NOMO-1 treated with DMSO at 0.1 percent for 48 hours (cell line): ENCODE measurements around the gene CDK8.

Experiments used
- DNase-seq: peaks from one replicate; lab custom pipeline; 2025; ENCODE audit not compliant: unreplicated experiment; lab: John Stamatoyannopoulos, UW

The CDK8 gene

DNA sequence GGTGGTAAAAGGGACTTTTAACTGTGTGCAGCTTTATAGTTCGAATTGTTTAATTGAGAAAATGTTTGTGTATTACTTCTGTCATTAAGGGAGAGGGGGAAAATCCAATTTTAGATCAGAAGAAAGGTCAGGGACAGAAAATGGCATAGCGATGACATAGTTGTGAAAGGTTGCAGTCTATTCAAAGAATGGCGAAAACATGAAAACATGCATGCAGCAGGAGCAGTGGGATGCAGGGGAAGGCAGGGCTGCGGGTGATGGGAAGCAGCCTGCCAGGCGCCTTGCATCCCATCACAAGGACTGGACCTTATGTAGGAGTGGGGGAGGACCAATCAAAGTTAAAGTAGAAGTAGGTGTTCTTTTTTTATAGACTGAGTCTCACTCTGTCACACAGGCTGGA, 125.9 kb downstream of the CDK8 start:
- DNase-seq, result no peak

GRCh38 chr13:26380930-26381329, 127.0 kb downstream of the CDK8 start:
- no peak for DNase-seq

- no peak for DNase-seq
Measured at GRCh38 chr13:26382366-26382765, 128.4 kb downstream of the CDK8 start.

DNA sequence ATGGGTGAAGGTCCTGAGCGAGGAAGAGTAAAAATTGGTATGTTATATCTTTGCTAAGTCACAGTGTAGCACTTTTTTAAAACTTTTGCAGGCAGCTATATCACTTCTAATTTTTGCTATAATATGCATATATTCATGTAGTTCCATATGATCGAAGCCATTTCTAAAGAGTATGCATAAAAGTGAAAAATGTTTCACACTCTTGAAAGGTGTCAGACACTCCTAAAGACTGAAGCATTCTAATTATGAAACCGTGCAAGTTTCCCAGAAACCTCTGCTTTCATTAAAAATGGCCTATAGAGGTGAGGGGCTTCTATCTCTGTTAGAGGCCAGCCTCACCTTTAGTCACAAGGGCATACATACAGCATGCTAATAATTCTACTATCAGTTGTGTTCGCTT, 128.9 kb downstream of the CDK8 start:
- DNase-seq, result no peak

GRCh38 chr13:26384587-26384986, 130.7 kb downstream of the CDK8 start:
- DNase-seq, result no peak

DNA sequence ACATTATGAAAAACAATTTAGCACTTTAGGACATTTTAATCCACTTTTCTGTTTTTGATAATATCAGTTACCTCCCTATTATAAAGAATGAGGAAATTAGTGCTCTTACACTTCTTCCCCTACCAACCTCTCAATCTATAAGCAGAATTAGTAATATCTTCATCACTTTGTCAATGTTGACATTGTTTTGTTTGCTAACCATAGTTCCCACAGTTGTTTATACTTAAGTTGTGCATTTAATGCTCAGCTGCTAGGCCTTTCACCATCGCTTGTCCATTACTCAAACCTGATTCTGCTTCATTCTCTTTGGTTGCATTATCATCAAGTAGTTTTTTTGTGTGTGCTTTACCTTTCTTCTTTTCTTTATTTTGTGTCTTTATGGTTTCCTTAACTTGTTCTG, 132.1 kb downstream of the CDK8 start:
- DNase-seq, result no peak

GRCh38 chr13:26390203-26390602, 136.3 kb downstream of the CDK8 start:
- no peak for DNase-seq

DNA sequence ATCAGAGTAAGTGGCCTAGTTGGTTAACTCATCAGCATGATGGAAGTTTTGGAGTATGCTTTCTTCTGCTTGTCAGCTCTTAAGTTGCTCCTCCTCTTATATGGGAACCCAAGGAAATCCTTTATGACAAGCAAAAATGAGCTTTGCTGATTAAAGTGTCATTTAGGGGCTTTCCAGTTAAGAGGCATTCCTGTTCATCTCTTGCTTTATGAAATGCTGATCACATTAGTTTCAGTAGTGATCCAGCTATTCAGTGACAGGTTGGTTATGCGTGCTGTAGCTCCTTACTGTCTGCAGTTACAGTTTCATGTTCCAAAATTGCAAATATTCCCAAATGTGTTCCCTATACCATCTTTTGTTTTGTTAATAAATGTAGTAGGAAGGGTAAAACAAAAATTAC, 146.6 kb downstream of the CDK8 start:
- no peak for DNase-seq

DNA sequence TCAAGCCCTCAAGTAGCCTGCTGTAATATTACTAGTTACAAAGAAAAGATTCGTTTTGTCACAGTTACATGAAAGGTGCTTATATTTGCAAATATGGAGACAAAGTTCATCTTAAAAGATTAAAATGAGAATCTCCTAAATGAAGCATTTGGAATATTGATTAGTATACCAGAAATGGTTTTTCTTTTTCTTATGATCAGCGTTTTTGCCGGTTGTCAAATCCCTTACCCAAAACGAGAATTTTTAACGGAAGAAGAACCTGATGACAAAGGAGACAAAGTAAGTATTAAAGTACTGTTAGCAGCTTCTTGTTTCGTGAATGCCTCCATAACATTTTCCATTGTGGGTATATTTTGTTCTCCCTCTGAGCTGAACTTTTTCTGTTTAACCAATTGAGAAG, 147.1 kb downstream of the CDK8 start:
- DNase-seq, result no peak

- no peak for DNase-seq
Measured at GRCh38 chr13:26401578-26402021, 147.7 kb downstream of the CDK8 start.

GRCh38 chr13:26406791-26407190, 152.9 kb downstream of the CDK8 start:
- no peak for DNase-seq

GRCh38 chr13:26411206-26411605, 157.3 kb downstream of the CDK8 start:
- DNase-seq, result no peak

DNA sequence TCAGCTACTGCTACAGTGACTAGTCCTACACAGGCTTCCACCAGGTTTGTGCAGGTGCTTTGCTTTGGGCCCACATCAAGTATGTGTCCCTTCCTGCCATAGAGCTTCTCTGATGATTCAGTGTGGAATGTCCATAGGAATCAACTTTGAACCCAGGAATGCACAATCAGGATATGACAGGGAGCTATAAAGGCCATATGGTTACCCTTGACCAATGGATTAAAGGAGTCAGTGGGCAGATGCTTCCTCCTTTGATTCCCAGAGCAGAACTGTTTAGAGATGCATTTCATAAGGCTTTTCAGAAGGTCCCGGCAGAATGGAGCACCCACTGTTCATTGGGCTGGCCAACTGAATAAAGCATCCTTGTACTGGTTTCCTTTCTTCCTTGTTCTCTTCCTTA, 158.3 kb downstream of the CDK8 start:
- no peak for DNase-seq

DNA sequence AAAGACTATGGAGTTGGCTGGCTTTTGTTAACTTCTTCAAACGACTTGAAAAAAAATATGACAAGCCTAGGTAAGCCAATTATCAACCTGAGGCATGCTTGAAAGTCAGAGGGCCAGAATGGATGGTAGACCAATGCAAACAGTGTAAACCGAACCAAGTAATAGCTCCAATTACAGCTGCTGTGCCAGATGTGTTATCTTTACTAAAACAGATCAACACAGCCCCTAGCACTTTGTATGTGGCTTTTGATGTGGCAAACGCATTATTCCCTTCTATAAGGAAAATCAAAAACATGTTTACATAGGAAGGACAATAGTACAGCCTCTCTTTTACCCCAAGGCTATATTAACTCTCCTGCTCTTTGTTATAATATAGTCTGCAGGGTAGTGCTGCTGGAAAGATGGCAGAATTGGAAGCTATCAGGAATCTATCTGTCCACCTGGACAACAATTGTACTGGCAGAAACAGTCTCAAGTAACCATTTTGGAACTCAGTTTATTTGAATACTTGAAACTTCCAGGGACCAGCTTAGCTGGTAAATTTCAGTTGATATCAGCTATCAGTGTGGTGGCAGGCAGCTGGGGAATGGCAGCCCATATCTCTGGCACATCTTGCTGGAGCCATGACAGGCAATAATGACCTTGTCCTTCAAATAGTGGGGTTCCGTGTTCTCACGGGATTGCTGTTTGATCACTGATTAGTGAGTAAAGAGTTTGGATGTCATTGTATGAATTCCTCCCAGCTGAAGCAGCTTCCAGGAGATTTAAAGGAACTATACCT, 159.2 kb downstream of the CDK8 start:
- no peak for DNase-seq

DNA sequence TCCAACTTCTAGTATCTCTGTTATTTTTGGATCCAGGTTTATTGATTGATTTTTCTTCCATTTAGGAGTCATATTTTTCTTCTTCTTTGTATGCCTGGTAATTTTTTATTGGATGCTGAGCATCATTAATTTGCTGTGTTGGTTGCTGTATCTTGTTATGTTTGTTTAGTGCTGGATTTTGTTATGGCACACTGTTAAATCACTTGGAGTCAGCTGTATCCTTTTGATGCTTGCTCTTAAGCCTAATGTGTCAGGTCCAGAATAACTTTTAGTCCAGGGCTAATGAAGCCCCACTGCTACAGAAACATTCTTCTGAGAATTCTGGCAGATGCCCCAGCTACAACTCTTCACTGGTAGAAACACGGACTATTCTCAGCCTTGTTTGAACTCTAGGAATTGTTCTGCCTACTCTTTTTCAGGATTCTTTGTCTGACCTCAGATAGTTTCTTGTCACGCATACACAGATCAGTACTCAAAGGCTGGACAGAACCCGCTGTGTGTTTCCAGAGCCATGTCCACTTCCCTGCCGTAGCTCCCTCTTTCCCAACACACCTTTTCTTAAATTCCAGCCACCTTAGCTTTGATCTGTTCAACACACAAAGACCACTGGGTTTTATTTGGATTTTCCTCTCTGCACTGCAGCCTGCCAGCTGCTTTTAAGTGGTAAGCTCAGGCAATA, 166.5 kb downstream of the CDK8 start:
- no peak for DNase-seq

DNA sequence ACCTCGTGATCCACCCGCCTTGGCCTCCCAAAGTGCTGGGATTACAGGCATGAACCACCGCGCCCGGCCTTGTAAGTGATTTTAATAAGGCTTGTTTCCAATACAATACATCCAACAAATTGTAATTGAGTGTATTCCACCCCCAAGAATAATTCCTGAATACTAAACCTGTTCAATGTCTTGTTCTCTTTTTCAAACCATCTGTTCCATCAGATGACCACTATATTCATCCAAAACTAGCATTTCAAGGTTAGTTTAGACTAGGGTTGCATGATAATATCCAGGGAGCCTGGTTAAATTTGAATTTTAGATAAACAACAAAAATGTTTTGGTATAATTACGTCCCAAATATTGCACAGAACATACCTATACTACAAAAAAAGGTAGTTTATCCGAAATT, 168.1 kb downstream of the CDK8 start:
- DNase-seq, result no peak

- no peak for DNase-seq
Measured at GRCh38 chr13:26423629-26424028, 169.7 kb downstream of the CDK8 start.

DNA sequence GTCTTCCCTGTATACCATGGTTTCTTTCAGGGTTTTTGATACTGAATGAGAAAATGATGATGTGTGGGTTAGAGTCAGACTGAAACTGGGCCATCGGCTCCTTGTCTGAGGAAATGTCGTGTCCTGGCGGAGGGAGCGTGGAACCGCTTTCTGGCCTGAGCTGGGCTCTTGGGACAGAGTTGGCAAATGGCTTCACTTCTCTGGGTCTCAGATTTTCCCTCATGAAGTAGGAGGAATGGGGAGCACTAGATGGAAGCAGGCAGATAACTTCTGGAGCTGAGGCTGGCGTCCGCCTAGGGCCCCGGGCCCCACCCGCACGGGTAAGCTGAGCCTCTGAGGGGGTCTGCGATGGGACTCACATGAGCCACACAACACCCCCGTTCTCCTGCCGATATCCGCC, 170.3 kb downstream of the CDK8 start:
- DNase-seq, result no peak

DNA sequence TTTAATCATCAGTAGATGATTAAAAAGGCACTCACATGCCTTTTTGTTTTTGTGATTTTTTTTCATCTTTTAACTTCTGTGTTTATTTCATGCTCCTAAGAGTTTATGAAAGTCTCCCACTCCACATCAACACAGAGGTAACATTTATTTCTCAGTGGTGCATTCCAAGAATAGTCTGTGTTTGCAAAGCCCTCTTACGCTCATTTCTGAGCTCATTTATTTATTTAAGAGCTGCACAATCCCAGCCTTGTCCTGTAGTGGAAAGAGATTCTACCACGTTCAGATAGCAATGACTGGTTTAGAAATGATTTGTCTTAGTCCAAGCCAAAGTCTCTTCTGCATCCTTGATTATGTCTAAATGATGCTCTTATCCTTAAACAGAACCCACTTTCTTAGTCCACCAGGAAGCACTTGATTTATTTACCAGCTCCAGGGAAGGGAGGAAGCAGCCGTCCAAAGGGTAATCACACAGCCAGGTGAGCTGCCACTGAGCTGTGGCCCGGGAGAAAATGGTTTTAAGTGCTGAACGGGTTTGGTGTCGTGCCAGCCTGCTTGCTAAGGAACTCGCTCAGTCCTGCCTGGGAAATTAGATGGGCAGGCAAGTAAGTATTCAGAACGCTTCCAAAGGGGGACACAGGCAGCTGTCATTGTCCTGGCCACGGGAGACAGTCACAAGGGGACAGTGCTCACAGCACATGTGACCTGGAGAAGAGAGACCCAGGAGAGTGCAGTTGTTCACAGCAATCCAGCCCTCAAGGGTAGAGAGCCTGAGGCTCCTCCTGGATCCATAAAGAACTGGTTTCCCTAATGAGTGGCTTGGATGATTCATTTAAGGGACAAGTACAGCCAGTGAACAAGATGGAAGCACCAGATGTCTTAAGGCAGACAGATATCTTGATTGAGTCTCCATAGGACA, 171.8 kb downstream of the CDK8 start:
- DNase-seq, result no peak

GRCh38 chr13:26433776-26434175, 179.8 kb downstream of the CDK8 start:
- DNase-seq, result no peak

DNA sequence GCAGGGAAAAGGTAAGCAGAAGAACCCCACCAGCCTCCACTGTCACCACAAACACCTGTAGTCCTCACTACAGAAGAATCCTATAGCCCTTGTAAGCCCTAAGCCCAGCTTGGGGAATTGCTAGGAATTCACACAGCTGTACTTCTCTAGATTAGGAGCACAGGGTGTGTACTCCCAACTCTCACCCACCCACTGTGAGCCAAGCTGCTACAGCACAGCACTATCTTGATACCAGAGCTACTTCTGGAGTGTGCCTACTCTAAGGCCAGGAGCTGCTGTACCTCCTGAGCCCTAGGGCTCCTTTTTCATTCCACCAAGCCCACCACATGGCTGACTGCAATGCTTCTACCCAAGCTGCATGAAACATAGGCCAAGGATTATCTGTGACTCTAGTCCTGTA, 181.2 kb downstream of the CDK8 start:
- no peak for DNase-seq

DNA sequence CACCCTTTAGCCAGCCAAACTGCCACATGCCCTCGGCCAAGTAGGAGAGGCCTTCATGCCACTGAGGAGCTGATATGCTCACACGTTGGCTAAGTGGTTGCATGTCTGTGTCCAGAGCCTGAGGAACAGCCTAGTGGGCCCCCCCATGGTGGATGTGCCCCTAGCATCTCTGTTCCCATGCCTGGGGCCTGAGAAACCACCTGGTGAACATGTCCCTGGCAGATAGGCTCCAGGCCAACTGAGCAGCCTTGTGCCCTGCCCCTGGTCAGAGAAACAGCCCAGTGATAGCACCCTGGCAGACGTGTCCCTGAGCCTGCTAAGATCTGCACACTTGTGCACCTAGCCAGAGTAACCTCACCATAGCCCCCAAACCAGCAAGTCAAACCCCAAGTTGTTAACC, 181.7 kb downstream of the CDK8 start:
- no peak for DNase-seq
